K562 (cell line): Measurements from ENCODE around the gene TCF12. TPM values are rescaled to one million over a fixed set of nuclear protein-coding genes. Genes with fewer than 3 reads are reported as not detected.

Experiments
- ATAC-seq: fragments of 200-7000 bp; cut with Tn5 transposase; 3 replicates; pipeline ENCODE4 v1.9.1; 2020; ENCODE audit warnings: moderate library complexity
- BruUV-seq: library from RNA; stranded (reverse); fragments of 400-500 nt; replicated peaks from 2 replicates; lab custom pipeline; 2021; lab: Mats Ljungman, UMichigan
- CTCF ChIA-PET: fragments of 300-600 bp; formaldehyde crosslinking; extraction: SDS; loops from one replicate; lab custom pipeline; 2021; ENCODE audit warnings: low intra/inter-chr PET ratio; lab: Yijun Ruan, JAX
- POLR2A ChIA-PET: fragments of 300-600, 350-650 bp; sonication (Branson Sonifier 250); formaldehyde crosslinking; extraction: SDS; loops from one replicate; lab custom pipeline; 2021; ENCODE audit warnings: antibody characterized with exemption, inconsistent platforms; lab: Yijun Ruan, JAX
- DNase-seq, 4 experiments: peaks; one replicate each; pipeline versions ENCODE4 v3.0.0 to v3.0.0-alpha.2; 2011 to 2018; ENCODE audit warnings: low spot score in 3 of 4, mixed read lengths in 3 of 4; ENCODE audit errors: extremely low read depth in 1 of 4
- FAIRE-seq: peaks from 2 replicates; lab custom pipeline; 2011; peaks lifted over from hg19 to GRCh38; lab: Jason Lieb, UNC
- H2AFZ ChIP-seq: 2 replicates; pipeline ENCODE4 v1.6.0; 2011; ENCODE audit warnings: low read depth, low read length, control low read depth, inconsistent platforms
- H3K27ac ChIP-seq: fragments of 200-600 bp; 3 replicates; pipeline ENCODE4 v1.8.0; 2011; ENCODE audit warnings: low read depth, mild to moderate bottlenecking, control low read depth, inconsistent platforms, low read length, moderate library complexity, mixed read lengths; ENCODE audit errors: extremely low read depth
- H3K27me3 ChIP-seq, 2 experiments: fragments of 300-600 bp in 1 of 2; 2 replicates in 1 of 2; 3 replicates in 1 of 2; pipeline versions ENCODE4 v1.6.0 to v1.8.0; 2011; ENCODE audit warnings: inconsistent platforms in 2 of 2, low read length in 2 of 2, mild to moderate bottlenecking in 1 of 2, mixed read lengths in 1 of 2, moderate library complexity in 1 of 2; ENCODE audit not compliant: control insufficient read depth in 2 of 2, insufficient read depth in 2 of 2
- H3K36me3 ChIP-seq: fragments of 300-600 bp; 3 replicates; pipeline ENCODE4 v1.8.0; 2011; ENCODE audit warnings: mild to moderate bottlenecking, low read length, inconsistent platforms; ENCODE audit not compliant: control insufficient read depth, insufficient read depth
- H3K4me1 ChIP-seq, 2 experiments: fragments of 200-600 bp in 1 of 2; replicated peaks in 1 of 2; 2 replicates in 1 of 2; 3 replicates in 1 of 2; pipeline versions ENCODE4 v1.5.1 to v1.8.0; 2011; ENCODE audit warnings: inconsistent platforms in 2 of 2, low read length in 2 of 2, mild to moderate bottlenecking in 1 of 2, mixed read lengths in 1 of 2, moderate library complexity in 1 of 2; ENCODE audit not compliant: control insufficient read depth in 2 of 2, insufficient read depth in 2 of 2
- H3K4me2 ChIP-seq: 2 replicates; pipeline ENCODE4 v1.6.1; 2011; ENCODE audit warnings: low read length, control low read depth, inconsistent platforms, mixed read lengths; ENCODE audit not compliant: insufficient read depth
- H3K4me3 ChIP-seq: fragments of 200-600 bp; sonication (generic), shearing (Covaris generic); 2 replicates; pipeline ENCODE4 v1.5.1; 2016; ENCODE audit warnings: control low read depth, inconsistent platforms
- H3K79me2 ChIP-seq: fragments of 200-600 bp; 3 replicates; pipeline ENCODE4 v1.8.0; 2011; ENCODE audit warnings: low read length, inconsistent platforms; ENCODE audit not compliant: control insufficient read depth, insufficient read depth
- H3K9ac ChIP-seq, 2 experiments: 2 replicates each; pipeline versions ENCODE4 v1.6.0 to v1.6.1; 2011; ENCODE audit warnings: low read depth in 2 of 2, low read length in 2 of 2, control low read depth in 1 of 2, inconsistent platforms in 1 of 2, mild to moderate bottlenecking in 1 of 2, mixed read lengths in 1 of 2; ENCODE audit not compliant: insufficient read depth in 1 of 2
- H3K9me1 ChIP-seq: one replicate; pipeline ENCODE4 v1.6.0; 2011; ENCODE audit warnings: inconsistent platforms, mild to moderate bottlenecking, low read length, moderate library complexity; ENCODE audit not compliant: control insufficient read depth, insufficient read depth
- H3K9me3 ChIP-seq: replicated peaks from 2 replicates; pipeline ENCODE4 v1.5.1; 2011; ENCODE audit warnings: low read depth, low read length, inconsistent platforms; ENCODE audit not compliant: control insufficient read depth, insufficient read depth
- H4K20me1 ChIP-seq: replicated peaks from 2 replicates; pipeline ENCODE4 v1.6.1; 2011; ENCODE audit warnings: low read length, inconsistent platforms, mixed read lengths; ENCODE audit not compliant: control insufficient read depth, insufficient read depth
- SIN3B ChIP-seq: fragments of 450-650 bp; IDR thresholded peaks from 2 replicates; pipeline ENCODE4 v1.6.1; 2017; ENCODE audit warnings: low read depth, mild to moderate bottlenecking, moderate library complexity
- TSC22D4 ChIP-seq: fragments of 450-650 bp; IDR thresholded peaks from 2 replicates; pipeline ENCODE4 v1.6.1; 2016; ENCODE audit warnings: missing genetic modification characterization, missing biosample characterization, control low read depth
- ZNF121 ChIP-seq: sonication (generic); formaldehyde crosslinking; conservative IDR thresholded peaks from 2 replicates; pipeline ENCODE4 v1.8.0; 2022; ENCODE audit warnings: missing genetic modification reagents
- ZNF316 ChIP-seq: fragments of 450-650 bp; IDR thresholded peaks from 2 replicates; pipeline ENCODE4 v1.6.1; 2016
- WGBS: fragments of 100-300 bp; shearing (Covaris generic); methylation state at CpG from one replicate; pipeline ENCODE4 v1.1.6; 2016; ENCODE audit warnings: low coverage, mixed read lengths; ENCODE audit not compliant: insufficient coverage; ENCODE audit errors: missing lambda C conversion rate; 5-methylcytosine and 5-hydroxymethylcytosine counted together
- in situ Hi-C: fragments of 300-500 bp; cut with MboI; formaldehyde crosslinking; loops from 4 replicates; pipeline ENCODE4 v1.15.0; 2018; ENCODE audit warnings: inconsistent platforms, mixed read lengths
- intact Hi-C: fragments of 100-400 bp; cut with micrococcal nuclease; formaldehyde crosslinking; loops from 2 replicates; pipeline ENCODE4 v1.14.2; 2022
- polyA plus RNA-seq, 8 experiments: library from polyadenylated mRNA; depleted of rRNA in 4 of 8; stranded (reverse) in 5 of 8; unstranded in 3 of 8; fragments of >200 nt; fragmentation: Nextera tagmentation in 2 of 8; fragmentation: Illumina TruSeq in 1 of 8; extraction: Ambion mirVana in 2 of 8; extraction: Trizol in 1 of 8; gene quantifications; 2 replicates each; pipeline versions ENCODE4 v1.2.1 to v1.2.3, GENCODE V29; 2011 to 2014; ENCODE audit warnings: inconsistent platforms in 1 of 8, missing spikeins in 1 of 8
- total RNA-seq, 7 experiments: library from RNA; depleted of rRNA in 6 of 7; stranded (reverse); fragments of >200 nt in 6 of 7; fragmentation: Illumina TruSeq in 2 of 7; extraction: Trizol in 2 of 7; gene quantifications; 2 replicates each; pipeline versions ENCODE4 v1.2.1 to v1.2.3, GENCODE V29; 2011 to 2021; ENCODE audit warnings: low replicate concordance in 1 of 7

TCF12 gene
- total and polyA plus RNA-seq, 9 of the 15 experiments (the other 6 are each of a cell fraction or from before 2014, with no cell fraction given): 10.5 to 132 (median 52.9) TPM

DNA sequence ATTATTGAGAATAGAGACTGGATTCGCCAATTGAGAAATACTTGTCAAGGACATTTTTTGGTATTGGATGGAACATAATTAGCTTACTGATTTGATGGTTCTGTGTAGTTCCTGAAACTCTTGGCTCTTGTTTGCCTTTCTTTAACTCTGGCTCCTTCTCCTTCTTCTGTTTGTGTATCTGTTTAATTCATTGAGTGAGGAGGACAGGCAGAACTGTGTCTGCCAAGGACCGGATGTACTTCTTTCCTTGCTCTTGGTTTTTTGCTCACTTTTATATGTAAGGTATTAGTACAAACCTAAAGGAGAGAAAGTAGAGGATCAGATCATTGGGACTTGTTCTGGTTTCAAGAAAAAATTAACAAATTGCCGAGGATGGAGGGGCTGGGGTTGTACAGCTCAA lies 48.9 kb downstream of the TCF12 start:
- intact Hi-C loops: no loop called here

DNA sequence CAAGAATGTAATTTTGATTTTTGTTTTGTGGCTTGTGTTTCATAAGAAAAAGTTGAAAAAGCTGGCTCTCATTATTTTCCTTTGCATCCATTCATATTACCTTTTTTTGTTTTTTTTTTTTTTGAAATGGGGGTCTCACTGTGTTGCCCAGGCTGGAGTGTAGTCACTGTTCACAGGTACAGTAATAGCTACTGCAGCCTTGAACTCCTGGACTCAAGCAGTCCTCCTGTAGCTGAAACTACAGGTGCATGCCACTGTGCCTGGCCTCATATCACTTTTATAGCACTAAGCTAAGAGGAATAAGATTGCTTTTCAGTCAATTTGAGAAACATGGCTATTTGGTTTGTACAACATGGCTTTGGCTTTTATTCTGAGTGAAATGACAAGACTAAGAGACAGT lies 49.8 kb downstream of the TCF12 start:
- H3K27ac ChIP-seq: no peak overlapping the region
- H3K9ac ChIP-seq: no peak overlapping the region
- H3K79me2 ChIP-seq: peaks cover 95% of the 10 kb centered on the region
- H3K36me3 ChIP-seq: no peaks in the 10 kb centered on the region
- TF ChIP-seq SIN3B: no peak
- TF ChIP-seq ZNF121: peak; percentile 50; the same call in 1 of the 2 replicates
- no peak overlapping the region for H3K4me3 ChIP-seq
- H2AFZ ChIP-seq: no peak overlapping the region
- in situ Hi-C loops: no loop called here
- POLR2A ChIA-PET: interaction anchor here (0.7 to 1.5 kb wide), 4 partner anchors 9 to 38 kb away, joined by 3 to 5 read pairs (median 4); no protein-coding TSS in a partner anchor
- peaks cover 6 to 34% of the 10 kb centered on the region in 2 experiments for H3K4me1 ChIP-seq
- FAIRE-seq: no peak
- no peak overlapping the region for H3K4me2 ChIP-seq
- no peak for DNase-seq
- H4K20me1 ChIP-seq: peaks cover 7% of the 10 kb centered on the region; the same call in 1 of the 2 replicates
- H3K9me3 ChIP-seq: no peaks in the 10 kb centered on the region
- no peaks in the 10 kb centered on the region for H3K27me3 ChIP-seq
- ATAC-seq: no peak
- intact Hi-C loops: no loop called here
- CTCF ChIA-PET: no interaction called here
- no TSS peak for BruUV-seq
- no peaks in the 10 kb centered on the region for H3K9me1 ChIP-seq

More for the DNA sequence above, 48.9 kb downstream of the TCF12 start:
- in situ Hi-C loops: no loop called here
- H3K4me1 ChIP-seq: peaks cover 6 to 25% of the 10 kb centered on the region in 2 experiments
- BruUV-seq: no TSS peak
- no peaks in the 10 kb centered on the region for H3K36me3 ChIP-seq
- no peak overlapping the region for H3K4me3 ChIP-seq
- H2AFZ ChIP-seq: no peak overlapping the region
- POLR2A ChIA-PET: interaction anchor here (0.6 to 1.0 kb wide), 2 partner anchors 13 to 17 kb away, joined by 3 read pairs; no protein-coding TSS in a partner anchor
- H3K27me3 ChIP-seq: no peaks in the 10 kb centered on the region
- DNase-seq: no peak
- no peaks in the 10 kb centered on the region for H3K9me1 ChIP-seq
- no peak overlapping the region for H3K9ac ChIP-seq
- H4K20me1 ChIP-seq: peaks cover 7% of the 10 kb centered on the region; the same call in 1 of the 2 replicates
- H3K27ac ChIP-seq: no peak overlapping the region
- no peak for ATAC-seq
- TF ChIP-seq ZNF316: peak; percentile 35; the same call in 1 of the 2 replicates
- no peak for TF ChIP-seq TSC22D4 (tag)
- TF ChIP-seq, all 486 proteins: peak for 1
- Histone ChIP-seq H3K4me2 (no peak overlapping the region), H3K79me2 (peaks cover 94% of the 10 kb centered on the region), H3K9me3 (no peaks in the 10 kb centered on the region)
- WGBS: 86% methylated on average over 3 of the region's 3 CpGs
- FAIRE-seq: no peak
- CTCF ChIA-PET: no interaction called here
